HG03175 (cell line): ENCODE data around the gene TTC34.
"Not testable (repeated sequence)": the region's sequence is repeated elsewhere in the genome, so short reads cannot be mapped to it uniquely, and the experiment has no call there.

Source experiments
- ATAC-seq: cut with Tn5 transposase; IDR thresholded peaks from one replicate; pipeline ENCODE4 v1.9.1; 2021; ENCODE audit warnings: mild to moderate bottlenecking, moderate library complexity; ENCODE audit not compliant: unreplicated experiment

TTC34 gene

DNA sequence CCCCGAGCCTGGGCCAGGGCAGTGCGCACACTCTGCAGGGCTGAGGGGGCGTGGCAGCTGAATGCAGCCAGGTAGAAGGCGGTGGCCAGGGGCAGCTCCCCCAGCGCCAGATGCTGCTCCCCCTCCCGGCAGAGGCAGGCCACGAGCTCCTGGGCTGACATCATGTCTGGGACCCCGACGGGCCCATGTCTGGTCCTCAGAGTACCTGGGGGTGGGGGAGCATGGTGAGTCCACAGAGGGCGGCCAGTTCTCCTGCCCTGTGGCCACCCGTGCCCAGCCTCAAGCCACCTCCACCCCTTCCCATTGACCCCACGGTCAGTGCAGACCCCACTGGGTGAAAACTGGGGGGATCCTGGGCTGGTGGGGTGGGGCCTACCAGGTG, 838 bp downstream of the TTC34 start:
- ATAC-seq, result no peak

DNA sequence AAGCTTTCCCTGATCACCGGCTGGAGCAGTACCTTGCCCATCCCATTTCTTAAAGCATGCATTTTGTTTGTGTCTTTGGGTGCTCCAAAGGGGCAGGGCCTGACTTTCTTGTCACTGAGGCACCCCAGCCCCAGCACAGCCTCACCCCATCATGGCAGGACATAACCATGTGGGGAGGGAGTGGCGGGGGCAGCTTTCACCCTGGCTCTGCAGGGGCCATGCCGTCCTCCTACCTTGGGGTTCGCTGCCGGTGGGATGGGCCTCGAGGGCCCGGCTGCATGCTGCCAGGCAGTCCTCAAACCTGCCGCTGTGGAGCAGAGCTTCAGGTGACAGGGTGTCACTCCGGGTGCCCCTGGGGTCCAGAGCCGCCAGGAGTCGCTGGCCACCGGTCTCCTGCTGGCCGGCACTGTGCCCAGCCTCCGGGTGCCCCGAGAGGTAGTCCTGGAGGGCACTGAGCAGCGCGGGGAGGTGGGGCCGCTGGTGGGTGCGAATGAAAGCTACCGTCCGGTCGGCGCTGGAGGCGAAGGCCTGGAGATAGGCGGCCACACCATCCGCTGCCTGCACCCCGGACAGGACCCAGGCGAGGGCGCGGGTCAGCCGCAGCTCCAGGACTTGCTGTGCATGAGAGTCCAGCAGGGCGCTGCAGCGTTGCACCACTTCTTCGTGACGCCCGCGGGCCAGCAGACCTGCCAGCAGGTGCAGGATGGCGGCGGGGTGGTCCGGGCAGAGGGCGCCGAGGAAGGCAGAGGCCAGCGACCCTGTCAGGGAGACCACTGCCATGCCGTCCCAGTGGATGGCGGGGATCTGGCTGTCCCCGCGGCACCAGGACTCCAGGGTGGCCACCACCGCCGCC, 1.5 kb downstream of the TTC34 start:
- ATAC-seq, result no peak

DNA sequence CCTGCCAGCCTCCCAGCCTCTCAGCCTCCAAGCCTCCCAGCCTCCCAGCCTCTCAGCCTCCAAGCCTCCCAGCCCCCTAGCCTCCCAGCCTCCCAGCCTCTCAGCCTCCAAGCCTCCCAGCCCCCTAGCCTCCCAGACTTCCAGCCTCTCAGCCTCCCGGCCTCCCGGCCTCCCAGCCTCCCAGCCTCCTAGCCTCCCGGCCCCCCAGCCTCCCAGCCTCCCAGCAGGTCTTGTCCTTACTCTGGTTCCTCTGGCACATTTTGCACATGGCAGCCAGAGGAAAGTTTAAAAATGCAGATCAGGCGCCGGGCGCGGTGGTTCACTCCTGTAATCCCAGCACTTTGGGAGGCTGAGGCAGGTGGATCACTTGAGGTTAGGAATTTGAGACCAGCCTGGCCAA, 2.5 kb downstream of the TTC34 start:
- ATAC-seq, result not testable (repeated sequence)

DNA sequence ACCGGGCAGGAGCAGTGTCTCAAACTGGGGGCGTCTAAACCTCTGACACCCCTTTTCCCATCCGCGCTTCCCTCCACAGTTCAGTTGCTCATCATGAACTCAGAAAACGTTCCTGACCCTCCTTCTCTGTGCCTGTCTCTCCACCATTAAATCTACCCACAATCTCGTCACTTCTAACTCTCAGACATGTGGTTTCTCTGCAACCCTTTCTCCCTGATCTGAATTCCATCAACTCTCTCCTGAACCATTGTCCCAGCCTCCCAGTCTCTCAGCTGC, 3.8 kb downstream of the TTC34 start:
- ATAC-seq, result no peak

DNA sequence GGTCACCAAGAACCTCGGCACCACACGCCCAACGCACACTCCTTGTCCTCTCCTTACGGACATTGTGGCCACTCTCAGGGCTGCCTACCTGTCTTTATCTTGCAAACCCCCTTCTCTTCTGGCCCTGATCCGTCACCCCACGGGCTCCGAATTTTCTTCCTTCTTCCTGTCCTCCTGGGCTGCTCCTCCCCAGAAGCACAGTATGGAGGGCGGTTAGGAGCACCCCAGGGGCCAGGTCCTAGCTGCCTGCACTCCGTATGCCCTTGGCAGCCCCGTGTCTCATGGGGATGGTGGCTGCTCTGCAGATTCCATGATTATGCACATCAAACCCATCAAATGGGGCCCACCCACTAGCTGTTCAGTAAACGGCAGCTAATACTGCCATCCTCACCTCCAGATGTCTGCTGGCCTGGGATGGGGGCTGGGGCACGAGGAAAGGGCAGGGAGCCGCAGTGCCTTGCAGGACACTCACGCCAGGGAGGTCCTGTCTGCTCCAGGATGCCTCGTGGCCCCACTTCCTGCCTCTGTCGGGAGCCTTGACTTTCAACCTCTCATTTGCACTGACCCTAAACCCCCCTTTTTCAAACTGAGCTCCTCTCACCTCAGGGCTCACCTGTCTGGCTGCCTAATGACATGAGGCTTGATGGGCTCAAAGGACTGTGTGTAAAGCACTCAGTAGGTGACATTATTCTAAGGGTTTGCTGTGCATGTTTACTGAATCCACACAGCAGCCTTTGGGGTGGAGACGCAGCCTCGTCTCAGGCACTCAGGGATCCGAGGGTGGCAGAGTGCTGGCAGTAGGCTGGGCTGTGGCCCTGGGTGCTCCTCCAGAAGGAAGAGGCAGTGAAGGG, 4.4 kb downstream of the TTC34 start:
- ATAC-seq, result no peak

DNA sequence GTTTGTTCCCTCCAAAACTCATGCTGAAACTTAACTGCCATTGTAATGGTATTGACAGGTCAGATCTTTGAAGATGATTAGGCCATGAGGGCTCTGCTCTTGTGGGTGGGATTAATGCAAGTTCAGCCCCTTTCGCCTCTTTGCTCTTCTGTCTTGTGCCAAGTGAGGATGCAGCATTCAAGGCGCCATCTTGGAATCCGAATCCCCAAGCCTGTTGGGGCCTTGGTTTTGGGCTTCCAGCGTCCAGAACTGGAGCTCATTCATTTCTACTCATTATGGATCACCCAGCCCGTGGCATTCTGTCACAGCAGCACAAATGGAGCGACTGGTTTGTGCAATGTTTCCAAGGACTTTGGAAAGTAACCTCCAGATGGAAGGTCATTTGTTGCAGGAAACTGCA, 5.6 kb downstream of the TTC34 start:
- ATAC-seq, result no peak

DNA sequence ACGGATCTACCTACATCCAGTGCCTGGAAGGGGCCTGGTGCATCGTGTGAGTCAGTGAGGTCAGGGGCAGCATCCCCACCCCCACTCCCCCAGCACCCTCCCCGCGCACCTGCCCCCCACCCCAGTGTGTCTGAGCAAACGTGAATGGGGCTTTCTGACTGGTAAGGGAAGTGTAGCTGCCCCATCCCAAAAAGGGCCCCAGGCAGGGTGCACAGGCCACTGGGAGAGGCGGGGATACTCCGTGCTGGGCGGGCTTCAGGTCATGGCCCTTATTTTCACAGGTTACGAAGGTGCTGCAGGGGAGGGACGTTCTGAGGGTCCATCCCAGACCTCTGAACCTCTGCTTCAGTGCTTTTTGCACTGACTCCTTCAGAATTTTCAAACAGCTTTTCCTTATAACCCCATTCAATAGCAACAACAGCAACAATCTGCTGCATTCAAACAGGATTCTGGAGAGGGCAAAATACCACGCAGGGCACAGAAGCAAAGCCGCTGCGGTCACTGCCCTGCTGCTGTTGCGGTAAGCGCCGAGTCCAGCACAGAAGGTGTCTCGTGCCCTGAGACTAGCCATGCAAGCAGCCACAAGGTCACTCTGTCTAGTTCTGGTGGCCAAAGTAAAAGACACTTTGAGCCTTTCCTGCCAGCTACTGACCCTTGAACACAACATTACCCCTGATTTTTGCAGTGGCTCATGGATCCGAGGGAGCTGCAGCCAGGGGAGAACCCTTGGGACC, 10.3 kb downstream of the TTC34 start:
- no peak for ATAC-seq

DNA sequence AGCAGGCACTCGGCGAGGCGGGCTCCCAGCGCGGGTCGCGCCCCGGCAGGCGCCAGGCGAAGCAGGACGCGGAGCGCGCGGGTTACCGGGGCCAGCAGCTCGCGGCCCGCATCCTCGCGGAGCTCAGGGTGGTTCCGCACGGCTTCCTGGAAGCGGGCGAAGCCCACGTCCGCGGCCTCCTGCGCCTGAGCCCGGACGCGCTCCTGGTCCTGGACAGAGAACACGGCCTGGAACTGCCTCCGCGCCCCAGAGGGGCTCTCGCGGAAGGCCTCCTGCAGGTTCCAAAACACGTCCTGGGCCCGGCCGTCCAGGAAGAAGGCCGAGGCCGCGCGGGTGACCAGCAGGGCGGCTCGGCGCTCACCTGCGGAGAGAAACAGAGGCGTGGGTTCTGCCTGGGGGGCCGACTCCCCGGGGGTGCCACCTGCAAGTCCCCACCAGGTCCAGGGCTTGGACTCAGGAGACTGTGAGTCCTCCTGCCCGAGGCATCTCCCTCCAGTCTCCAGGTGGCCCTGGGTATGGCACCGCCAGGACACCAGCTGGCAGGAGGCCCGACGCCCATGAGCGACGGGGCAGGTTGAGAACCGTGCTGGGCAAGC, 11.4 kb downstream of the TTC34 start:
- ATAC-seq, result no peak

DNA sequence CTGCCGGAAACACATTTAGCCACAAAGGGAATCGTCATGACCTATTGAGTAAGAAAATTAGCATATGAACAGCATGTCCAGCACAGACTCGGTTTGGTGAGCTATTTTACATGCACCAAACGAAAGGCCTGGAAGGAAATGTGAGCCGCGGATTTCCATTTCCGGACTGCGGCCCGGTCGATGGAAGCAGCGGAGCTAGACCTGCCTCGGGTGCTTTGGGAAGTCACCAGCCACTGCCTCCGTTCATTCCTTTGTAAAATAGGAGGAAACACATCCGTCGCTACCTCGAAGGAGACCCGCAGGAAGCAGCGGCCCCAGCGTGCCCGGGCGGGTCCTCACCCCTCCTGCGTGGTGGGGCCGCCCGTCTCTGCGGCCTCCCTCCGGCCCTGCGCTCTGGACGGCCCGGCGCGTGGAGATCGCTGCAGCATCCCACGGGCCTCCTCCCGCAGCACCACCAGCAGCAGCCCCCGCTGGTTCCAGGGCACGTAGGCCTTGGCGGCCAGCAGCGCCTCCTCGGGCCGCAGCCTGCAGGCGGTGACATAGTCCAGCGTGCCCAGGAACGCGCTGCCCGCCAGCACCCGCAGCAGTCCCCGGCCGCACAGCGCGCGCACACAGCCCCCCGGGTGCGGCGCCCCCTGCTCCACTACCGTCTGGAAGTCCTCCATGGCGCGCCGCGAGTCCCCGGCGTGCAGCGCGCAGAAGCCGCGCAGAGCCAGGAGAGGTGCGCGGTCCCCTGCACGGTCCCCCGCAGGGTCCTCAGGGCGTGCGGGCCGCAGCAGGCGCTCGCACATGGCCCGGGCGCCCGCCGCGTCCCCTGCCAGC, 12.1 kb downstream of the TTC34 start:
- ATAC-seq, result no peak

DNA sequence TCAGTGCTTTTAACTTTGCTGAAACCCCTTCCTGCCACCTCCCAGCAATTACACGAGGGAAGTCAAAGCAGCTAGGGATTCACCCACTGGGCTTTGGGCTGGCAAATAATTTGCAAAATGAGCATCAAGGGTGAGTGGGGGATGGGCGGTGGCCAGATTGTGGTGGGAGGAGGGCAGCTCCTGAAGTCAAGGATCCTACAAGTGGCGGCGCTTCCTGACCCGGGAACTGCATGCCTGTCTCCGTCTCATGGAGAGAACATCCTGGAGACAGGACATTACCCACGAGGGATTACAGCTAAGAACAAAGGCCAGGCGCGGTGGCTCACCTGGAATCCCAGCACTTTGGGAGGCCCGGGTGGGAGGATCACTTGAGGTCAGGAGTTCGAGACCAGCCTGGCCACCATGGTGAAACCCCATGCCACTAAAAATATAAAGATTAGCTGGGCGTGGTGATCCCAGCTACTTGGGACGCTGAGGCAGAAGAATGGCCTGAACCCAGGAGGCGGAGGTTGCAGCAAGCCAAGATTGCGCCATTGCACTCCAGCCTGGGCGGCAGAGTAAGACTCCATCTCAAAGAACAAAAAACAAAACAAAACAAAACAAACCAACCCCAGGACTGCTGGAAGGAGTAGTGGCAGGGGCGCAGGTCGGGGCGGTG, 12.9 kb downstream of the TTC34 start:
- no peak for ATAC-seq

DNA sequence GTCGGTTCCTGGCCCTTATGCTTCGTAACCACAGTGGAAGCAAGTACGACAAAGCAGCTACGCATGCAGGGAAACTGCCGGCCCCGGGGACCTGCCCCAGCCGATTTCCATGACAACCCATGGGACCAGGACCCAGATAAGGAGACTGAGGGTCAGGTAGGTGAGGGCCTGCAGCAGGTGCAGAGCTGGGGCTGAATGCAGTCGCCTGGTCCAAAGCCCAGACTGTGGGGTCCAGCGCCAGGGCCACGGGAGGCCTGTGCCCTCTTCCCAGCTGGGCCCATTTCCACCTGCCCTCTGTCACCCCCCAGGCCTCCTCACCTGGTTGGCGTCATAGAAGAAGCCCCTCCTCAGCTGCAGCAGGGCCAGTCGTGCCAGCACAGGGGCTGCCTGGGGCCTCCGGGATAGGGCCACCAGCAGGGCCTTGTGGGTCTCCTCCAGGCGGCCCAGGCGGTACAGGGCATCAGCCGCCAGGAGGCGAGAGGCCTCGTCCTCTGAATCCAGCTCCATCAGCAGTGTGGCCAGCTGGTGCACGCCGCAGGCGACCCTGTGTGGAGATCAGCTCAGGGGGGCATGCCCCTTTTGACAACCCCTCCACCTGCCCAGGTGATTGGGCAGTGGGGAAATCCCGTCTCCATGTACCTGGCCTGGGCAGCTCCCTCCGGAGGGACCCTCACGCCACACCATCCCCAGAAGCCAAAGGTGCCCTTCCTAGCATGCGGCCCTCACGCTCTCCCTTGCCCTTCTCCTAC, 14.2 kb downstream of the TTC34 start:
- no peak for ATAC-seq

DNA sequence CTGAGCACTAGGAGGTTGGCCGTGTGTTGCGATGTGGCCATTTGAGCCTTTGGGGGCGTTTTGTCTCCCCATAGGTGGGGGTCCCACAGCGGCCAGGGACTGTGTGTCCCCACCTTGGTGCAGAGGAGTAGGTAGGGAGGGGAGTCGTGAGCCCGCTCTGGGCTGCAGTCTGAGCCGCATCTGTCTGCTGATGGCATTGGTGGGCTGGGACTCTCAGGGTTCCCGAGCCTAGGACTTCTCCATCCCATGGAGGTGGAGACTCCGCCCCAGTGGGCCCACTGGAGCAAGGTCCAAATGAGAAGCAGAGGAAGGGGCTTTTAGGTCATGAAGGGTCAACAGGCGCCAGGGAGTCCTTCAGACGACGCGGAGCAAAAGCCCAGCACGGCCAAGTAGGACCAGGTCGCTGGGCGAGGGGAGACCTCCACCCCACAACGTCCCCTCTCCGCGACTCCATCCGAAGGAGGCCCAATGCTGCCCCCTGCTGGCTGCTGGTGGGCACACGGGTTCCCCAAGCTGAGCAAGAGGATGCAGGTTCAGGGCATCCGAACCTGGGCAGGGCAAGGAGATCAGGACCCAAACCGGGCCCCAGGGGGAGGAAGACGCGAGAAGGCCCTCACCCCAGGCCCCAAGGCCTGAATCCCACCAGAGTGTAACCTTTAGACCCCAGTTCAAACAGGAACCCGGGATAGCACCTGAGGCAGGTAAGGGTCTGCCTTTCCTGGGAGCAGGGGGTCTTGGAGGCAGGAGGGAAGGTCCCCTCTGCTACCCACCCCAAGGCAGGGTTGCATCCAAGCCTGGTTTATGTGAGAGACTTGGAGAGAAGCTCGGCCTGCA, 14.9 kb downstream of the TTC34 start:
- ATAC-seq, result no peak

DNA sequence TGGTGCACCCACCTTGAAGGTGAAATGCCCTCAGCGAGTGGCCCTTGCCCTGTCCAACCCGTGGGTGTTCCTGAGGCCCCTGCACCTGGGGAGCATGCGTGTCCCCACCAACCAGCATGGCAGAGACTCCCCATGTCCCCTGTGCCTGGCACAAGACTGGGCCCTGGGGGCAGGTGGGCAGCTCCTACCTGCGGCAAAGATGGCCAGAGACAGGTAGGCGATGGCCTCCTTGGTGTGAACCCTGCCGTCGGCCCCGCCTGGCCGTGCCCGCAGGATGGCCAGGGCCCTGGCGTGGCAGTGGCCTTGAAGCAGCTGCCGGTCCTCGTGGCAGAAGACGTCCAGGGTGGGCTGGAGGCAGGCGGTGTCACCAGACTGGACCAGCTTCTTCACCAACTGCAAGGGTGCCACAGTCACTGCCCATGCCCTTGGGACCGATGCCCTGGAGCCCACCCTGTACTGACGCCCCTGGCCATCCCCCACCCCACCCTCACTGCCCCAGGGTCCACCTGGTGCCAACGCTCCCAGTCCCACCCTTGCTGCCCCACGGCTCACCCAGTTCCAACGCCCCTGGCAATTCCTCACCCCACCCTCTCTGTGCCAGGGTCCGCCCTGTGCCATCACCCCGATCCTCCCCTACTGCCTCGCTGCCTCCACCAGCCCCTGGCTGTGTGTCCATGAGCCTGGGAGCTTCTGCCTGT, 15.7 kb downstream of the TTC34 start:
- no peak for ATAC-seq

DNA sequence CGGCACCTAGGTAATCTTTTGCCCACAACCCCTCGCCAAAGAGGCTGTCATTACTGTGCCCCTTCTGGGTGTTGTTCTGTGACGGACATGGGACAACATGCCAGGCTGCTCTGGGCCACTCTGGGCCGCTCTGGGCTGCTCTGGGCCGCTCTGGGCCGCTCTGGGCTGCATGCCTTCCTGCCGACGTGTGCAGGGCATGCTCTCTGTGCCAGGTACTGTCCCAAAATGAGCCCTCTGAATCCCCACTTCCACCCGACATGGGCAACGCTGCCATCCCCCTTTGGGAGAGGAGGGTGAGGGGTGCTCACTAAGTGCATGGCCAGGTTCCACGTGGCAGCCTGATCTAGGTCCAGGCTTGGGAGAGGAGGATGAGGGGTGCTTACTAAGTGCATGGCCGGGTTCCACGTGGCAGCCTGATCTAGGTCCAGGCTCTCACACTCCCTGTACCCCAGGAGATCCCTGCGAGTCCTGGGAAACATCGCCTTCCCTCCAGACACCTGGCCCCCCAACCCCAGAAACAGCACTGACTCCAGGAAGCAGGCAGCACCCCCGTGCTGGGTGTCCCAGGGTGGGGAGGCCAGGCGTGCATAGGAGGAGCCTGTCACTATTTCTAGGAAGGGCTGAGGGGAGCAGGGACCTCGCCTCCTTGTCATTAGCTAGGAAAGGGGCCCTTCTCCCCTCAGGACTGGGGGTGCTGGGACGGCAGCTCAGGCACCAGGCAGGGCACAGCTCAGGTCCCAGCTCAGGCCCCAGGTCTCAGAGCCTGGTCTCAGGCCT, 16.5 kb downstream of the TTC34 start:
- no peak for ATAC-seq

DNA sequence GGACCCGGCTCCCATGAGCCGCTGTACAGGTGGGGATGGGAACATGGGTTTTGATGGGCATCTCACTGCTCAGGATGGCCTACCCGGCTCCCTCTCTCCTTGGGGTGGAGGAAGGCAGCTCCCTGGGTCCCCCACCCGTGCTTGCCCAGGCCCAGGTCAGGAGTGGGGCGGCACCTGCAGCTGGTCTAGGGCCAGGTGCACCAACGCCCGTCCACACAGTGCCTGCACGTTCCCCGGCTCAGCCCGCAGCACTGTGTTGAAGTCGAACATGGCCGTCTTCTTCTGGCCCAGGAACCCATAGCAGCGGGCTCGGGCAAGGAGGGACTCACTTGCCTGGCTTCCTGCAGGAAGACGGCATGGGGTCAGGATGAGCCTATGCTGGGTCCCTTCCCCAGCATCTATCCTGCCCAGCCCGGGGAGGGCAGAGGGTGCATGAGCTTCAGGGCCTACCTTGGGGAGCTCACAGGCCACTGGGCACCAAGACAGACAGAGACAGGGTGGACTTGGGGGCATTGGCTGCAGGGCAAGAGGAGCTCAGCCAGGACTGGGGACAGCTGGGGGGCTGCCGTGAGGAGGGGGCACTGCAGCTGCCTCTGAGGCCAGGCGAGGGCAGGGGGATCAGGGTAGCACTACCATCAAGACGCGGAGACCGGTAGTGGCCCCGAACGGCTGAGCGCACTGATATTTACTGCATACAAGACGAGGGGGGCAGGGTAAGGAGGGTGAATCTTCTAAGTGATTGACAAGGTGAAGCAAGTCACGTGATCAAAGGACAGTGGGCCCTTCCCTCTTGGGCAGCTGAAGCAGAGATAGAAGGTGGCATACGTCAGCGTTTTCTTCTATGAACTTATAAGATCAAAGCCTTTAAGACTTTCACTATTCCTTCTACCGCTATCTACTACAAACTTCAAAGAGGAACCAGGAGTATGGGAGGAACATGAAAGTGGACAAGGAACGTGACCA, 17.8 kb downstream of the TTC34 start:
- no peak for ATAC-seq

DNA sequence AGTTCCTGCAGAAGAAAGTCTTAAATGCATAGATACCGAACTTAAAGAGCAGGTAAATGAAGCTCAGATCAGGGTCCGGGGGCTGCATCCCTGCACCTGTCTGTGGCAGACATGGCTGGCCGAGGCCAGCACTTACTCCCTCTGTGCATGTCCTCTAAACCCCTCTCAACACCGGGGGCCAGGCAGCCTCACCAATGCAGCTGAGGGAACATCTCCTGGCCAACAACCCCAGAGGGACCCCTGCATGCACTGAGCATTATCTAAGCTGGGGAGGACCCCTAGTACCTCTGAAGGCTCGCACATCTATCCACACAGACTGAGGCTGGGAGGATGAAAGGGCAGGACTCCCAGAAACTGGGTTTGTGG, 18.4 kb downstream of the TTC34 start:
- no peak for ATAC-seq
